ENCODE measurements around the gene HOXB8.

- TF ChIP-seq CTCF (IDR thresholded peaks at IDR 0.05) (no peak), POLR2AphosphoS5 (IDR thresholded peaks at IDR 0.05) (no peak), POLR2A (IDR thresholded peaks at IDR 0.05) (no peak)
Observed at GRCh38 chr17:48630009-48630924, 15.2 kb upstream of the HOXB8 start.
